ENCODE results near the gene BRICD5.

- TF ChIP-seq CTCF (conservative IDR thresholded peaks at IDR 0.05; ENCODE audit: low read depth, low read length) (no peak), EZH2 (IDR thresholded peaks at IDR 0.05; ENCODE audit: borderline replicate concordance, low read depth, low read length, poor library complexity, severe bottlenecking) (no peak)
These were observed 12.7 kb upstream of the BRICD5 start, which contains the start of gene E4F1 for GRCh38 chr16:2223221-2223941.
